GM18507 (cell line): ENCODE results near the gene HOXA5.
A peak's percentile ranks its signal among the peaks of the same experiment; 100 is the strongest.

Source experiments
- DNase-seq: peaks from one replicate; pipeline ENCODE4 v3.0.0; 2011; ENCODE audit warnings: low read depth; ENCODE audit not compliant: insufficient read length; ENCODE audit errors: extremely low spot score
- FAIRE-seq: peaks from 2 replicates; lab custom pipeline; 2011; peaks lifted over from hg19 to GRCh38; lab: Jason Lieb, UNC

Gene HOXA5

DNA sequence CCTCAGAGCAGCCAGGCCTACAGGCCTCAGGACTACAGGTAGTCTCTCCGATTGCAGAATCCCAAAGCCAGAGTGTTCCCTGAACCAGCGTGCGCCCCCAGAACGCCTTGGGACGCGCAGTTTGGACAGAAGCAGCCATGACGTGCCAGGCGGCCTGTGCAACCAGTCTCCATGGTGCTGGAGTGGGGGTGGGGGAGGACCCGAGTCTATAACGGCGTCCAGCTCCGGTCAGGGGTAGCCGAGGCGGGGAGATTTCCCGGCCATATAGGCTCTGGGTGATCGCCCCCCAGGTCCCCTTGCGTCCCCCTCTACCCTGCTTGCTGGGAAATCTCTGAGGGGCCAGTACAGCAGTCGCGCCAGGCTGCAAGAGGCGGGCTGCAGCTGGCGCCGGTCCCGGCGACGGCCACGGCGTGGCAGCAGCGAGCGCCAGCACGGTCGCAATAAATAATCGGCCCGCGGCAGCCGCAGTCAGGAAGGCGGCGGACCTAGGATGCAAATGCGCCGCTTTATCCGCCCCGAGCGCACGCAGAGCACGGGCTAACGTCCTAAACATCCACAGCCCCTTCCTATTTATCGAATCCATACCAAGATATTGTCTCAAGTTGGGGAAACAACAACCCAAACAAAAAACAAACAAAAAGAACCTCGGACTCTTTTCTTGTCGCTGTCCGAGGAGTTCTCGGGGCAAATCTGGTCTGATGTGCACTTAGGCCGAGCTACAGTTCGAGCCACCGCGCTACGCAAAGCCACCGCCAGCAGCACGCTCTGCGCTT, 7.3 kb upstream of the HOXA5 start:
- peak; percentile 66 for FAIRE-seq
- DNase-seq: peak; percentile 76

DNA sequence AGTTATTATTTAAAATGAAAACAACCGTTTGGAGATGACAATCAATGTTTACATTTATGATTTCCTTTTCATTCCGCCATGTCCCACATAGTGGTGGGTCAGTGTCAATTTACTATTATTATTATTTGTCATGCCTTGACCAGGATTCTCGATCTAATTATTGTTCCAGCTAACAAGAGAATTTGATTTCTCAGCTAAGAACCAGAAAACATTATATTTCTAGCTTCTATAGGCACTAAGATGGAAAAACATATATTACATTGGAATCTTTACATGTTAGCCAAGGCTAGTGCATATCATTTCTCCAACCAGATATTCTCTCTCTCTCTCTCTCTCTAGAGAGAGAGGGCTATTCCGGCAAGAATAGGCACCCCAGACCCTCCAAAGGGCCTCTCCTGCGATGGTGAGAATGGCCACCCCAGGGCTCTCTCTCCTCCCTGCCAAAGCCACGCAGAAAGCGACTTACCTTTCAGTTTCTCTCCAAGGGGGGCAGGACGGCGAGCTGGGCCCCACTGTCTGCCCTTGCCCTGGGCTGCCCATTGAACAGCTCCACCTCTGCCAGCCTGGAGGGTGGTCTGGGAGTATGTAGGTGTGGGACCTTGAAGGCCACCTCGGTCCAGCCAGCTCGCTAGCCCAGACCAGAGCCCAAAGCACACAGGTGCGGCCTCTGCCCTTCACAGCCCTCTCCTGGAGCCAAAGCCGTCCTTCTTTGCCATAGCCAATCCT, 6.5 kb upstream of the HOXA5 start:
- no peak for DNase-seq
- FAIRE-seq: no peak

DNA sequence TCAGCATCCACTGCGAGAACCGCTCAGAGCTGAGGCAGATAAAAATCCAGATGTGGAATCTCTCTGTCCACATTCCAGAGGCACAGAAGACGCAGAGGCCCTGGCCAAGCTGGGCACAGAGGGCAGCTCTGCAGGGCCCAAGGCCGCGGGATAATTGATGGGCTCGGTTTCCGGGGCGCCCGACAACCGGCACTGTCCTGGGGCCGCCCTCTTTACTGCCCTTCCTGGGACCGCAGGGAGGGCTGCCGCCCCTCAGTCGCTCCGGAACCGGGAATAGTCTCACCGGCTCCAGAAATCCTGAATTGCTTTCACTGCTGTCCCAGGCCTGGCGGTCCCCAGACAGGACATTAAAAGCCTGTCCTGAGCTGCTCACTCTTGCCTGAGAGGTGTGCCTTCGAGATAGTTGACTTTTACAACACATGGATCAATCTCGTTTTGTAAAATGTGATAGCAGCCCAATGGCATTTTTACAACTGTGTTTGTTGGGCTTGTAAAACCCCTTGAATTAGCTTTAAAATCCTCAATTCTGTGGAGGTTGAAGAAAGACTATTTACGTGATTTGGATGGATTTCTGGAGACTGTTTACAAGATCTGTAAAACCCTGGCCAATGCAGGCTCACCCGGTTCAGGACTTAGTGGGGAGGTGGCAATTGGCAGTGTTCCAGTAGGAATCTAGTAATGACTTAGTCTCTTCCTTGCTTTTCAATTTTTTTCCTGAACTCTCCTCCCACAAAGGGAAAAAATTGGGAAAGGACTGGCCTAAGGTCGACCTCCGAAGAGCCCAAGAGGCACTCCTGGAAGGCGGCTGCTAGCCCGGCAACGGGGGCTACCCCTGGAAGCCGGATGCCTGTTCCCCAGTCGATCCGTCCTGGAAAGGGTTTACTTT, 5.5 kb upstream of the HOXA5 start:
- DNase-seq: no peak

DNA sequence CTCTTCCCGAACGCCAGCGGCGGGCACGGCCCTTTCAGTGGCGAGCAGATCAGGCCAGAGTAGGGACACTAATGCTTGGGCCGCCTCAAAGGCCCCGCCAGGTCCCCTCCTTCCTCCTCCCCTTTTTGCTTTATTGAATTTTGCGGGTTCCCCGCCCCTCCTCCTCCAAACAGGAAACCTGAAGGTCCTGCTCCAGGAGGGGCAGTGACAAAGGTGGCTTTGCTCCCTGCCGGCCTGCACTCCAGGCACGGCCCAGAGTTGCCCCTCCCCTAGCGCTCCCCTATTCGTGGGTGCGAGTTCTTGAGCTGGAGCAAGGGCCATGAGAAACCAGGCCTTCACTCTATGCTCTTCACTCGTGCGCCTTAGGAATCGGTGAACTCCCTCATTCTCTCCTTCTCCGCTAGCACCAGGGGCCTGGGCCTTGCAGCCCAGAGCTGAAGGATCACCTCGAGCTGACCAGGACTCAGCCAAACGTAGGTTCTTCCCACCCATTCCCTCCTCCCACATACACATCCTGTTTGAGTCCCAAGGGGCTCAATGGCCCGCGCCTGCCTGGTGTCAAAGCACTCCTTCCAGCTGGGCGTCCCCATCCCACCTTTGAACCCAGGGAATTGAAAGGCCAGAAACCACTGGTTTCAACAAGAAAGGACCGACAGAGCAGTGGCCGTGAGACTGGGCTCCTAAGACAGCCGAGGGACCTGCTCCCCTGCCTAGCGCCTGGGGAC, 4.7 kb upstream of the HOXA5 start:
- FAIRE-seq (no peak), DNase-seq (no peak)

More for the DNA sequence above, 5.5 kb upstream of the HOXA5 start:
- FAIRE-seq: no peak

DNA sequence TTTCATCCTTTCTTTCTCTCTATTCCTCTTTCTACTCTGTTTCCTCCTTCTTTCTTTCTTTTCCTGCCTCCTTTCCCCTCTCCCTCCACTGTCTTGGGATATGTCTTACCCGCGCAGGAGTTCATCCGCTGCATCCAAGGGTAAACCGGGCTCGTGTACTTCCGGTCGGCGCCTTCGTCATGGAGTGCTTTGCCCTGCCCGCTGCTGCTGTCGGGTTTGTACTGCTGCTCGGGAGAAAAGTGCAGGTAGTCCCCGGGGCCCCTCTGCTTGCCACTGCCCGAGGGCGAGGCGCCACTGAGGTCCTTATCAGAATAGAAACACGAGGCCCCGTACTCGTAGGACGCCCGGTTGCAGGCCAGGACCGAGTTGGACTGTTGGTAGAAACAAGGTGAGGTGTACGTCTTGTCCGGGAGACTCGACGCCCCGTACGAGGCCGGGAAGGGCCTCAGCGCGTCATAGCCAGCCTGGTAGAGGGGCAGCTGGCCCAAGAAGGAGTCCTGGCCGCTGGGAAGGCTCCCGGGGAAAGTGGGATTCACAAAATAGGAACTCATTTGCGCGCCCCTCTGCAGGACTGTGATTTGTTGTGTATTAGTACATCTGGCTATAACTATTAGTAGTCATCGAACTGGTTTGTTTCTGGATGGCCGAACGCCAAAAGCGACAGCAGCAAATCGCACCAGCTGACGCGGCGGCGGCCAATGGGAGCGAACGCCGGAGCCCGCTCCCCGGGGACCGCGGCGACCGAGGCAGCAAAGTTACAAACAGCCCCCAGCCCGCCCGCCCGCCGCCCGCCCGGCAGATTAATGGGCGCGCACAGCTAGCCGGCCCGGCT, 3.9 kb upstream of the HOXA5 start, which contains the start of gene HOXA6:
HOXA6 (minus strand) TSS at position 576 of the 832 bp plus-strand sequence; CDS start at position 551, 25 bp downstream.
- DNase-seq: no peak
- no peak for FAIRE-seq

DNA sequence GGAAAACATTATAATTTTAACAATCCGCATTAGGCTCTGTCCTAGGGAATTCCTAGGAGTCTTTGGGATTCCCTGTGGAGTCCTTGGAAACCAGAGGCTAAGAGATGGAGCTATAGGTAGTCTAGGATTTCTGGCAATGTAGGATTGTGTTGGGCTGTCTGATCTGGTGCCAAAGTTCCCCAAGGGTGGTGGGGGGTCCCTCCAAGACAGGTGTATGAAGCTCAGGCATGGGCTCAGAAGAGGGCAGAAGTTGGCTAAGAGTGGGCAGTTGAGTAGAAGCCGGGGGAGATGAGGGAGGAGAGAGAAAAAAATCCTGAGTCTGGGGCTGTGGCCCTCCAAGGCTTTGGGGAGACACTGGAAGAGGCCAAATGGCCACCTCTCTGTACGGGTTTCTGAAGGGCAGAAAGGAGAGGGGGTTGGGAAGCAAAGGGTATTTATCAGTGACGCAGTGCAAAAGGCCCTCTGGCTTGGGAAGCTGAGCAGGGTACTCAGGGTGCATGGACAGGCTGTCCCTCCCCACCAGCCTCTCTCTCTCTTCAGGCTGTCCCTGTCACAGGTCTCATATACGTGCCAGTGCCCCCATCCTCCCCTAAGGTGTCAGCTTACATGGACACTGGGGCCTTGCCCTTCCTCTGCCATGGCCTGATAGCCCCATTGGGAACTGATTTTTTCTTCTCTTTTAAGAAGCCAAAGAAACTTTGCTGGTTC, 3.2 kb upstream of the HOXA5 start:
- FAIRE-seq (no peak), DNase-seq (no peak)

DNA sequence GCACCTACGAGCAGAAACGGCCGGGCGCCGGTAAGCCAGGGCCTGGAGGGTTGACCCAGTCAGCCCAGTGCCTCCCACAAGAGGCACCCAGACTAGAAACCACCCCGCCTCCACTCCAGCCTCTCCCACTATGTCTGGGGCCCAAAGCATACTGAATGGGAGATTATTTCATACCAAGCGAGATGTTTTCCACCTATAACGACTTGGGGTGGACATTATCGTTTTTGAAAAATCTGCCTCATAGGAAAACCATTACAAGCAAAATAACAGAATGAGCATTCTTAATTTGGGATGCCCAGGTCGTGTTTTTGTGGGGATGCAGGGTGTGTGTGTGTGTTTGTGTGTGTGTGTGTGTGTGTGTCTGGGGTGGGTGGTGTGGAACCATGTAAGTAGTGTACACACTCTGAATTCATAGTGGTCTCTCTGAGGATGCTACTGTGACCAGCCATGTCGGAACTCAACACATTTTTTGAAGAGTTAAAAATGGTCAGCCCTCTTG, 2.5 kb upstream of the HOXA5 start:
- FAIRE-seq: no peak
- DNase-seq: no peak

DNA sequence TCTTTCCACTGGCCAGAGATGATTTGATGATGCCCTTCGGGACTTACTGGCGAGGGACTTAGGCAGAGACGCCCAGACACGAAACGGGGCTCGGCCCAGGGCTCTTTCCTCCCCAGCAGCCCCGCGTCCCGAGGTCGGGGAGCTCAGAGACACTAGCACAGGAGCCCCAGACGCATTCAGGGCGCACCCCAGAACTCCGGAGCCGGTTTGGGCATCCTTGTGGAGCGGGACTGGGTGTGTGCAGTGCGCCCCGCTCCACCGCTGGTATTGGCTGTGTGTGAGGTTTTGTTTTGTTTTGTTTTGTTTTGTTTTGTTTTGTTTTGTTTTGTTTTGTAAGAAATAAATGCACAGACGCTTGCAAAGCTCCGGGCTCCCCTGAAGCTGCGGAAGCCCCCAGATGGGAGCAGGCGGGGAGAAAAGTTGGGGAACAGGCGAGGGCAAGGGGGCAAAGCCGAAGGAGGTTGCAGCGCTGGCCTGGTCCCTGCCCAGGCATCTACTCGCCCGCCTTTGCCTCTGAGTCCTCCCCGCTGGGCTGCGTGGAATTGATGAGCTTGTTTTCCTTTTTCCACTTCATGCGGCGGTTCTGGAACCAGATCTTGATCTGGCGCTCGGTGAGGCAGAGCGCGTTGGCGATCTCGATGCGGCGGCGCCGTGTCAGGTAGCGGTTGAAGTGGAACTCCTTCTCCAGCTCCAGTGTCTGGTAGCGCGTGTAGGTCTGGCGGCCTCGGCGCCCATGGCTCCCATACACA, 1.9 kb upstream of the HOXA5 start:
- FAIRE-seq: no peak
- DNase-seq: no peak

DNA sequence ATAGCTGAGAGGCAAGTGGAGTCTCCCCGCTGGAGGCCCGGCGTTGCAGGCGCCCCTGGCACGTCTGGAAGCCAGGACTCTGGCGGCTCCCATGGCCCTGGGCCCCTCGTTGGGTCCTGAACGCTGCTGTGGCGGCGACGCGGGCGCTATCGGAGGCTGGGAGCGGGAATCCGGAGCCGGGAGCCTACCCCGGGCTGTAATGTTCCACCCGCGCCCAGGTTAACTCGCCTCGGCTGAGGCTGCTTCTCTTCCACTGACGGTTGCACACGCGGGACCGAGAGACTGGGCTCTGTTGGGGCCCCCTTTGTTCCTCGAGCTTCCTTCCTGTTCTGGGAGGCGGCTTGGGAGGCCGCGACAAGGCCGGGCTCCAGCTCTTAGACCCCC, 1.3 kb upstream of the HOXA5 start:
- DNase-seq: no peak
- no peak for FAIRE-seq

DNA sequence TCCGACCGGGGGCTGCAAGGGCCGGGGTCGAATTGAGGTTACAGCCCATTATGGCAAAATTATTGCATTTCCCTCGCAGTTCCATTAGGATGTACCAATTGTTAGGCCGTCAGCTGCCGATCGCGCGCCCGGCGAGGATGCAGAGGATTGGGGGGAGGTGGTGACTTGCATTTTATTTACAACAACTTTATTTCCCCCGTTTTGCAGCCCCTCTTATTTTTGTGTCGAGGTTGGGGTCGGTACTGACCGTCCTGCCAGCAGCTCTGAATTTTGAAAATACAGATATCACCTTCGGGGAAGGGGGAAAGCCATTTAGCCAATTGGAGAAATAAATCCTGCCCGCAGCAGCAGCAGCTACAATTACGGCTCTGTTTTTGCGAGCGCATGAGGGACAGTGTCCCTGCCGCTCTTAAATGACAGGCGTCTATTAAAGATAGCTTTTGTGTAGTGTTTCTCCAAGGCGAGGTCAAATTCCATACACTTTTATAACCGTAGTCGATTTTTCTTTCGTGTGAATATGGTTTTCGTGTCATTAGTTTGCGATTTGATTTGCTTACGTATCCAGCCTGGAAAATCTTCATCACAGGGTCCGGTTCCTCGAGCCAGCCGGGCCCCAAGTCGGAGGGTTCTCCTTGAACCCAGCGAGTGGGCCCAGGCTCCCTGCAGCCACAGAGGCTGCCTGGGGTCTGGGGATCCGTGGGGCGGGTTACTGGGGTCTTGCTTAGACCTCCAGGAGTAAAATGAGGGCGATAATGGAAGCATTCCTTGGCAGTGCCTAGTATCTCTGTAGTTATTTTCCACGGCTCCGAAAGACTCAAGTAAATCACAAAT, 684 bp upstream of the HOXA5 start:
- no peak for DNase-seq
- no peak for FAIRE-seq

DNA sequence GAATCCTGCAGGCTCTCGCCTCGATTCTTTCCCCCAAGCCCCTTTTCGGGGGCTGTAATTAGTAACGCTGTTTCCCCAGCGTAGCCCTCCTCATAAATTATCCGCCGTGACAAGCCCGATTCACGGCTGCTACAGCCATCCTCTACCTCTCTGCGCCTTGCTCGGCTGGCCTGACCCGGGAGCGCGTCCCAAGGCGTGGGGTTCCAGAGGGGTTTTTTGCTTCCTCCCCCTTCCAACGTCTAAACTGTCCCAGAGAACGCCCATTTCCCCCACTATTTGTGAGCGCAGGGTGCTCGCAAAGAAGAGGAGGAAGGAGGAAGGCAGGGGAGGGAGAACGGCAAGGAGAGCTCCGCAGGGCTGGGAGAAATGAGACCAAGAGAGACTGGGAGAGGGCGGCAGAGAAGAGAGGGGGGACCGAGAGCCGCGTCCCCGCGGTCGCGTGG, 880 bp downstream of the HOXA5 start:
- FAIRE-seq (no peak), DNase-seq (no peak)

DNA sequence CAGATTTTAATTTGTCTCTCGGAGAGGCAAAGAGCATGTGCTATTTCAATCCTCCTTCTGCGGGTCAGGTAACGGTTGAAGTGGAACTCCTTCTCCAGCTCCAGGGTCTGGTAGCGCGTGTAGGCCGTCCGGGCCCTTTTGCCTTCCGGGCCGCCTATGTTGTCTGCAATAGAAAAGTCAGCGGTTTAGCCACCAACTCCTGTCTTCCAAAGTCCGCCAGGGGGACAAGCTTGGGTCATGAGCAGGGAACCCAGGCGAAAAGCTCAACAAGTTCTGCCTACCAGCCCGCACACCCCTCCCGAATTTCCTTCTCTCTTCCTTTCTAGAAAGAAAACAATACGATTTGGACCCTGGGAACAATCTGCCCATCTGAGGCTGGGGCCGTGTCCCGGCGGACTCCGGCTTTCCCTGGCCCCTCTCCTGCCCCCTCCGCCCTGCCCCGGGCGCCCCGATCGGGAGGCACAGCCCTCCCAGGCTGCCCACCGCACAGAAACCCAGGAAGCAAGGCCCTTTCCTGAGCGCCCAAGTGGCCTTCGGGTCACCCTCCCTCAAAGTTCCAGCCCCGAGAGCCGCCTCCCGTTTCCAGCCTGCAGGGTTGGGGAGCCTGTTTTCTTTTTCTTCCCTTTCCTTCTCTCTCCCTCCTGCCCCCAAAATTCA, 1.4 kb downstream of the HOXA5 start:
- no peak for FAIRE-seq
- no peak for DNase-seq

DNA sequence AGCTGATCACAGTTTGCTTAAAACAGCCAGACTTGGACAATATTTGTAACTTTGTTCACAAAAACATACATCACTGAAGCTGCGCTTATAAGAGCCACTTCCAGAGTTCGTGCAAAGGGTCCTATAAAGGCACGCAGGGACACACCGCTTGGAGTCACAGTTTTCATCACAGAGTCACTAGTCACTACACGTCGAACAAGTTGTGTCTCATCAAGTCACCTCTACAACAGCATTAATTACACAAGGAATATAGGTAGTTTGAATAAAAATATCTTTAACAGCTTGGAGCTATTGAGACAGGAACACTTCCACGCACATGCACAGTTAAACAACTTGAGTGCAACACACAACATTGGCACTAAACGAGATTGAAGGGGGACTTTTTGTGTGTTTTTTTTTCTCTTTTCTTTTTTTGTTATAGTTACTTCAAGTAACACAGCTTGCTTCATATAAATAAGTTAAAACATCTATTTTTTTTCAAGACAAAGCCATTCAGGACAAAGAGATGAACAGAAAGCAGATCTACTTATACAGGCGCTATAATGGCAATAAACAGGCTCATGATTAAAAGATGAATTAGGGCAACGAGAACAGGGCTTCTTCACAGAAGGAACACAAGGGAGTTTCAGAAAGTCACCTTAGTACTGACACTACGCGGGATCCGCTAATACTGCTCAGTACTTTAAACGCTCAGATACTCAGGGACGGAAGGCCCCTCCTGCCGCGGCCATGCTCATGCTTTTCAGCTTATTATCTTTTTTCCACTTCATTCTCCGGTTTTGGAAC, 2.2 kb downstream of the HOXA5 start:
- DNase-seq (no peak), FAIRE-seq (no peak)

DNA sequence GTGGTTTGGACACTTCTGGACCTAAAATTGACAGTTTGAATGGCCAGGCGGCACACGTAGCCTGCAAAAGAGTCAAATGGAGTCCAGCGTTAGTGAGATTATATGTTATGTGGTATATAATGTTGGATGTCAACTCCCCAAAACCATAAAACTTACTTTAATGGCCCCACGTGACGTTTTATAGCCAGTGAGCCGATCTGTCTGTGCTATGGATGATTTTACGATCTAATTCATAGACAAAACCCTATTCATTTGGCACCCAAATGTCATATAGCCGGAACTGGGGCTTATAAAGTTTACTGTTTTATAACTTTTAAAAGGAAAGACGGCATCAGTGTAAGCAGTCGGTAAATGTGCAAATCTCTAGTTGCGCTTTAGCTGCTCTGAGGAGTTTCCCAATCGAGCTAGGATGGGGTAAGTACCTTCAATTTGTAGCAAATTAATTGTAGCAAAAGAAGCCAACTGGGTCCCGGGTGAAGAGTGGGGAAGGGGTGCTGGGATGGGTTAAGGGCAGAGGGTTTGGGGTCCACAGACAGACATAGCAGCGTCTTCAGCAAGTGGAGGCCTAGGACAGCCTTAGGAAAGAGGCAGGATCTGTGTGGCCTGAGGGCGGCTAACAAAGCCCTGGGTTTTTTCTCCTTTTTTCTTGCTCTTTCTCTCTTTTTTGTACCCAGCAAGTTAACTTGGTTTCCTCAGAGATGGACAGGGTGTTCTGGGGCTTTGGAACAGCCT, 3.2 kb downstream of the HOXA5 start:
- DNase-seq: no peak
- FAIRE-seq: no peak
